Measurements from ENCODE around the gene PDXK. TPM values are rescaled to one million over a fixed set of nuclear protein-coding genes. Genes with fewer than 3 reads are reported as not detected.

The PDXK gene
- total and polyA plus RNA-seq, 2 of the 13 experiments (the other 11 are each of a cell fraction or from before 2014, with no cell fraction given): 114 to 184 TPM

- TF ChIP-seq ARID5B (CRISPR knock-in tag; IDR thresholded peaks at IDR 0.05) (no peak), TEAD3 (CRISPR knock-in tag; optimal IDR thresholded peaks at IDR 0.05; ENCODE audit: borderline replicate concordance) (peak; percentile 90), CEBPG (CRISPR knock-in tag; IDR thresholded peaks at IDR 0.05) (0 out of 2 replicates have a peak, but pooled peaks have one; percentile 17), BCLAF1 (IDR thresholded peaks at IDR 0.05) (no peak), ZFP90 (CRISPR knock-in tag; IDR thresholded peaks at IDR 0.05; ENCODE audit: borderline replicate concordance) (no peak), MXI1 (IDR thresholded peaks at IDR 0.05; ENCODE audit: borderline replicate concordance, low read depth, low read length) (no peak), ZNF574 (CRISPR knock-in tag; IDR thresholded peaks at IDR 0.05) (no peak), HDAC6 (IDR thresholded peaks at IDR 0.05; ENCODE audit: low read depth, low read length) (no peak), MEIS1 (CRISPR knock-in tag; IDR thresholded peaks at IDR 0.05; ENCODE audit: borderline replicate concordance) (0 out of 2 replicates have a peak, but pooled peaks have one; percentile 51), CENPX (CRISPR knock-in tag; IDR thresholded peaks at IDR 0.05) (no peak), PTBP1 (IDR thresholded peaks at IDR 0.05; ENCODE audit: low read depth, low read length, poor library complexity, severe bottlenecking) (no peak), PLSCR1 (CRISPR knock-in tag; IDR thresholded peaks at IDR 0.05; ENCODE audit: borderline replicate concordance) (no peak), IKZF4 (CRISPR knock-in tag; IDR thresholded peaks at IDR 0.05; ENCODE audit: borderline replicate concordance, low read depth, not compliant biosample characterization) (no peak), ZNF512B (CRISPR knock-in tag; IDR thresholded peaks at IDR 0.05; ENCODE audit: borderline replicate concordance) (no peak)
Observed at GRCh38 chr21:43810505-43811261, 91.8 kb downstream of the PDXK start (continued).

Data from HepG2 (cell line).